ENCODE results near the gene TBX1. TPM values are rescaled to one million over a fixed set of nuclear protein-coding genes. Genes with fewer than 3 reads are reported as not detected.

The TBX1 gene
- total RNA-seq, 2 donors from 2014 or later = 7.5 to 8.1 TPM

GRCh38 chr22:19816372-19817119, 56.0 kb downstream of the TBX1 start:
- DNase-seq (ENCODE audit: low spot score) = peak; percentile 55
- intact Hi-C loops (cut with DNase I) = no loop called here

Other genes starting within 250 kb of the TBX1 start
- gene CLDN5, start 236.4 kb upstream of the TBX1 start, total RNA-seq = 10 to 100 TPM; 36.4 to 70.1 TPM
- 10 to 100 TPM; 22.9 to 29.8 TPM for gene SEPTIN5, start 46.3 kb upstream of the TBX1 start, total RNA-seq
- under 1 TPM in 1 of 2 donors, not detected in 1; 0.83 TPM for gene GP1BB, start 37.2 kb upstream of the TBX1 start, total RNA-seq
- gene GNB1L, start 94.1 kb downstream of the TBX1 start, total RNA-seq = 1 to 10 TPM; 3.6 to 3.9 TPM
- gene RTL10, start 94.1 kb downstream of the TBX1 start, total RNA-seq = 1 to 10 TPM; 7.6 to 8.6 TPM
- gene COMT, start 181.0 kb downstream of the TBX1 start, total RNA-seq = 10 to 100 TPM; 81.7 to 95.4 TPM
- gene TXNRD2, start 181.0 kb downstream of the TBX1 start, total RNA-seq = 10 to 100 TPM; 13.9 to 19.2 TPM

All from posterior vena cava (tissue), 2 donors.